HepG2 (cell line): ENCODE results near the gene ZNF443. TPM values are rescaled to one million over a fixed set of nuclear protein-coding genes. Genes with fewer than 3 reads are reported as not detected.

Experiments
- DR1 ChIP-seq: sonication (generic); formaldehyde crosslinking; IDR thresholded peaks from 2 replicates; pipeline ENCODE4 v1.8.0; 2021; ENCODE audit warnings: mild to moderate bottlenecking, missing genetic modification reagents, inconsistent platforms
- HNRNPH1 ChIP-seq: fragments of 200-400 bp; formaldehyde crosslinking; optimal IDR thresholded peaks from 2 replicates; pipeline ENCODE3; 2017; ENCODE audit warnings: mild to moderate bottlenecking, low read depth, low read length
- KLF9 ChIP-seq: IDR thresholded peaks from 2 replicates; pipeline ENCODE4 v1.6.1; 2016; ENCODE audit warnings: low read depth
- MAFF ChIP-seq: IDR thresholded peaks from 2 replicates; pipeline ENCODE4 v1.6.1; 2011; ENCODE audit warnings: low read depth, low read length, improper control_type of control experiment
- MAZ ChIP-seq, 2 experiments: sonication (generic) in 1 of 2; formaldehyde crosslinking in 1 of 2; IDR thresholded peaks; 2 replicates each; pipeline versions ENCODE4 v1.5.0 to v1.6.1; 2012 to 2020; ENCODE audit warnings: low read depth in 2 of 2, mild to moderate bottlenecking in 2 of 2, borderline replicate concordance in 1 of 2, improper control_type of control experiment in 1 of 2, low read length in 1 of 2, missing genetic modification reagents in 1 of 2, moderate library complexity in 1 of 2
- REL ChIP-seq: sonication (generic); formaldehyde crosslinking; conservative IDR thresholded peaks from 2 replicates; pipeline ENCODE4 v1.8.0; 2022; ENCODE audit warnings: mild to moderate bottlenecking, missing genetic modification reagents, moderate library complexity
- RXRB ChIP-seq: IDR thresholded peaks from 2 replicates; pipeline ENCODE4 v1.6.1; 2016; ENCODE audit warnings: borderline replicate concordance, missing genetic modification reagents, missing compliant biosample characterization
- SNRNP70 ChIP-seq: fragments of 200-400 bp; formaldehyde crosslinking; IDR thresholded peaks from 2 replicates; pipeline ENCODE4 v1.6.1; 2017; ENCODE audit warnings: mild to moderate bottlenecking, low read depth, low read length, moderate library complexity
- SRY ChIP-seq: sonication (generic); formaldehyde crosslinking; IDR thresholded peaks from 2 replicates; pipeline ENCODE4 v1.8.0; 2022; ENCODE audit warnings: mild to moderate bottlenecking, missing genetic modification reagents
- TCF7 ChIP-seq: sonication (generic); IDR thresholded peaks from 2 replicates; pipeline ENCODE4 v1.6.1; 2016; ENCODE audit warnings: antibody characterized with exemption, low read depth
- ZNF441 ChIP-seq: sonication (generic); formaldehyde crosslinking; IDR thresholded peaks from 2 replicates; pipeline ENCODE4 v1.7.0; 2021; ENCODE audit warnings: missing genetic modification reagents, borderline replicate concordance
- ZNF615 ChIP-seq: sonication (generic); formaldehyde crosslinking; IDR thresholded peaks from 2 replicates; pipeline ENCODE4 v1.5.0; 2020; ENCODE audit warnings: mild to moderate bottlenecking, missing genetic modification reagents, borderline replicate concordance
- polyA plus RNA-seq, 8 experiments: library from polyadenylated mRNA; depleted of rRNA in 3 of 8; stranded (reverse) in 7 of 8; unstranded in 1 of 8; fragments of >200 nt; fragmentation: Illumina TruSeq in 4 of 8; extraction: Trizol in 4 of 8; gene quantifications; 2 replicates each; pipeline versions ENCODE4 v1.2.1 to v1.2.3, GENCODE V29; 2011 to 2016; ENCODE audit warnings: low read depth in 4 of 8, missing spikeins in 1 of 8, mixed read lengths in 1 of 8; ENCODE audit not compliant: insufficient read depth in 1 of 8
- total RNA-seq, 5 experiments: library from RNA; depleted of rRNA; stranded (reverse); fragments of >200 nt; fragmentation: Illumina TruSeq; extraction: Trizol; gene quantifications; 2 replicates each; pipeline ENCODE4 v1.2.3, GENCODE V29; 2016; ENCODE audit warnings: low read depth in 1 of 5
- TF ChIP-seq, protein P1 (sequence below): sonication (generic); formaldehyde crosslinking; IDR thresholded peaks from 2 replicates; pipeline ENCODE4 v1.4.0; 2020; ENCODE audit warnings: missing genetic modification reagents
- TF ChIP-seq, protein P2 (sequence below), 2 experiments: sonication (generic) in 1 of 2; formaldehyde crosslinking in 1 of 2; IDR thresholded peaks; 2 replicates each; pipeline versions ENCODE4 v1.5.1 to v1.6.1; 2011 to 2020; ENCODE audit warnings: borderline replicate concordance in 1 of 2, low read depth in 1 of 2, low read length in 1 of 2, mild to moderate bottlenecking in 1 of 2, missing genetic modification reagents in 1 of 2, moderate library complexity in 1 of 2
- TF ChIP-seq, protein P3 (sequence below): sonication (generic); formaldehyde crosslinking; IDR thresholded peaks from 2 replicates; pipeline ENCODE4 v1.5.0; 2020; ENCODE audit warnings: mild to moderate bottlenecking, missing genetic modification reagents
- TF ChIP-seq, protein P4 (sequence below): sonication (generic); formaldehyde crosslinking; IDR thresholded peaks from 2 replicates; pipeline ENCODE4 v1.8.0; 2023; ENCODE audit warnings: mild to moderate bottlenecking, missing genetic modification reagents
- TF ChIP-seq, protein P5 (sequence below): sonication (generic); formaldehyde crosslinking; IDR thresholded peaks from 2 replicates; pipeline ENCODE4 v1.5.1; 2020; ENCODE audit warnings: missing genetic modification reagents, mild to moderate bottlenecking, borderline replicate concordance
- TF ChIP-seq, protein P6 (sequence below): sonication (generic); formaldehyde crosslinking; IDR thresholded peaks from 2 replicates; pipeline ENCODE4 v1.4.0; 2020; ENCODE audit warnings: missing genetic modification reagents, borderline replicate concordance

Gene ZNF443
- total and polyA plus RNA-seq, 2 of the 13 experiments (the other 11 are each of a cell fraction or from before 2014, with no cell fraction given): 3.6 to 19.0 TPM

DNA sequence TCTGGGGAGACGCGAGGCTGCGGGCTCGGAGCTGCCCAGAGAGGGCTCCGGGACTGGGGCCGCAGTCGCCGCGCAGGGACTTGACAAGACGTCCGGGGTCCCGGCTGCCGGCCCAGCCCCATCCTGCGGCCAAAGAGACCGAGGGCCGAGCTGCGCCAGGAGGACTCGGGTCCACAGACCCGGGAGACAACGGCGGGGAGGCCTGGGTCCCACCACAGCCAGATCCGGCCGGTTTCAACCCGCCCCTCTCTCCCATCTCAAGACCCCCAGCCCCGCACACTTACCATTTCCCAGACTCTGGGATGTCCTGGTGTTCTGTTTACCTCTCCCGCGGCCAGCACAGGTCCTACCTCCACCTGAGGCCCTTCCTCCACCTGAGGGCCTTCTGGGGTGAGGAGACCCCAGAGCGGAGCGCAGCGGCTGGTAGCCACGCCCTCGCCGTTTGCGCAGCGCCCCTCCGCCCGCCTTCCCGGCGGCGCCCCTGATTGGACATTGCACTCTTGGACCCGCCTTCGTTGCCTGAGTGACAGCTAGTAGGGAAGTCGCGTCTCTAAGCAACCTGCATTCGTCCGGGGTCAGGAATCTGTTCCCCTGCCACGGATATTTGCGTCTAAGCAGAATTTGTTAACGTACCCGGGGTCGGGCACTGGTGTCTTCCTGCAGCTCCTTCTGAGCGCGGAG is 43.7 kb upstream of the ZNF443 start, which contains the start of gene ZNF709 (continued):
- TF ChIP-seq, protein P1, sequence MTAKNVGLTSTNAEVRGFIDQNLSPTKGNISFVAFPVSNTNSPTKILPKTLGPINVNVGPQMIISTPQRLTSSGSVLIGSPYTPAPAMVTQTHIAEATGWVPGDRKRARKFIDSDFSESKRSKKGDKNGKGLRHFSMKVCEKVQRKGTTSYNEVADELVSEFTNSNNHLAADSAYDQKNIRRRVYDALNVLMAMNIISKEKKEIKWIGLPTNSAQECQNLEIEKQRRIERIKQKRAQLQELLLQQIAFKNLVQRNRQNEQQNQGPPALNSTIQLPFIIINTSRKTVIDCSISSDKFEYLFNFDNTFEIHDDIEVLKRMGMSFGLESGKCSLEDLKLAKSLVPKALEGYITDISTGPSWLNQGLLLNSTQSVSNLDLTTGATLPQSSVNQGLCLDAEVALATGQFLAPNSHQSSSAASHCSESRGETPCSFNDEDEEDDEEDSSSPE: peak; percentile 60; the same call in 1 of the 2 replicates
- TF ChIP-seq SRY (peak; percentile 70; the same call in 1 of the 2 replicates), TCF7 (no peak), HNRNPH1 (no peak), KLF9 (CRISPR knock-in tag) (no peak), DR1 (CRISPR knock-in tag) (peak; percentile 44; the same call in 1 of the 2 replicates), SNRNP70 (no peak), REL (CRISPR knock-in tag) (no peak), RXRB (CRISPR knock-in tag) (no peak), MAFF (no peak), MAZ (IDR thresholded peaks at IDR 0.05; ENCODE audit: borderline replicate concordance, low read depth, low read length) (peak; percentile 52; the same call in 1 of the 2 replicates), MAZ (CRISPR knock-in tag; IDR thresholded peaks at IDR 0.05; ENCODE audit: low read depth) (peak; percentile 59), ZNF615 (CRISPR knock-in tag) (no peak), ZNF441 (CRISPR knock-in tag) (no peak)
- TF ChIP-seq, protein P2, sequence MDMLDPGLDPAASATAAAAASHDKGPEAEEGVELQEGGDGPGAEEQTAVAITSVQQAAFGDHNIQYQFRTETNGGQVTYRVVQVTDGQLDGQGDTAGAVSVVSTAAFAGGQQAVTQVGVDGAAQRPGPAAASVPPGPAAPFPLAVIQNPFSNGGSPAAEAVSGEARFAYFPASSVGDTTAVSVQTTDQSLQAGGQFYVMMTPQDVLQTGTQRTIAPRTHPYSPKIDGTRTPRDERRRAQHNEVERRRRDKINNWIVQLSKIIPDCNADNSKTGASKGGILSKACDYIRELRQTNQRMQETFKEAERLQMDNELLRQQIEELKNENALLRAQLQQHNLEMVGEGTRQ (IDR thresholded peaks at IDR 0.05; ENCODE audit: low read depth, low read length): no peak
- TF ChIP-seq, protein P2 (CRISPR knock-in tag; IDR thresholded peaks at IDR 0.05; ENCODE audit: borderline replicate concordance): no peak
- TF ChIP-seq, protein P3, sequence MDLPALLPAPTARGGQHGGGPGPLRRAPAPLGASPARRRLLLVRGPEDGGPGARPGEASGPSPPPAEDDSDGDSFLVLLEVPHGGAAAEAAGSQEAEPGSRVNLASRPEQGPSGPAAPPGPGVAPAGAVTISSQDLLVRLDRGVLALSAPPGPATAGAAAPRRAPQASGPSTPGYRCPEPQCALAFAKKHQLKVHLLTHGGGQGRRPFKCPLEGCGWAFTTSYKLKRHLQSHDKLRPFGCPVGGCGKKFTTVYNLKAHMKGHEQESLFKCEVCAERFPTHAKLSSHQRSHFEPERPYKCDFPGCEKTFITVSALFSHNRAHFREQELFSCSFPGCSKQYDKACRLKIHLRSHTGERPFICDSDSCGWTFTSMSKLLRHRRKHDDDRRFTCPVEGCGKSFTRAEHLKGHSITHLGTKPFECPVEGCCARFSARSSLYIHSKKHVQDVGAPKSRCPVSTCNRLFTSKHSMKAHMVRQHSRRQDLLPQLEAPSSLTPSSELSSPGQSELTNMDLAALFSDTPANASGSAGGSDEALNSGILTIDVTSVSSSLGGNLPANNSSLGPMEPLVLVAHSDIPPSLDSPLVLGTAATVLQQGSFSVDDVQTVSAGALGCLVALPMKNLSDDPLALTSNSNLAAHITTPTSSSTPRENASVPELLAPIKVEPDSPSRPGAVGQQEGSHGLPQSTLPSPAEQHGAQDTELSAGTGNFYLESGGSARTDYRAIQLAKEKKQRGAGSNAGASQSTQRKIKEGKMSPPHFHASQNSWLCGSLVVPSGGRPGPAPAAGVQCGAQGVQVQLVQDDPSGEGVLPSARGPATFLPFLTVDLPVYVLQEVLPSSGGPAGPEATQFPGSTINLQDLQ (CRISPR knock-in tag): no peak
- TF ChIP-seq, protein P4, sequence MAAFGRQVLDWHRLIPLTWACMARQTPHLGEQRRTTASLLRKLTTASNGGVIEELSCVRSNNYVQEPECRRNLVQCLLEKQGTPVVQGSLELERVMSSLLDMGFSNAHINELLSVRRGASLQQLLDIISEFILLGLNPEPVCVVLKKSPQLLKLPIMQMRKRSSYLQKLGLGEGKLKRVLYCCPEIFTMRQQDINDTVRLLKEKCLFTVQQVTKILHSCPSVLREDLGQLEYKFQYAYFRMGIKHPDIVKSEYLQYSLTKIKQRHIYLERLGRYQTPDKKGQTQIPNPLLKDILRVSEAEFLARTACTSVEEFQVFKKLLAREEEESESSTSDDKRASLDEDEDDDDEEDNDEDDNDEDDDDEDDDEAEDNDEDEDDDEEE (CRISPR knock-in tag): no peak
- TF ChIP-seq, protein P5, sequence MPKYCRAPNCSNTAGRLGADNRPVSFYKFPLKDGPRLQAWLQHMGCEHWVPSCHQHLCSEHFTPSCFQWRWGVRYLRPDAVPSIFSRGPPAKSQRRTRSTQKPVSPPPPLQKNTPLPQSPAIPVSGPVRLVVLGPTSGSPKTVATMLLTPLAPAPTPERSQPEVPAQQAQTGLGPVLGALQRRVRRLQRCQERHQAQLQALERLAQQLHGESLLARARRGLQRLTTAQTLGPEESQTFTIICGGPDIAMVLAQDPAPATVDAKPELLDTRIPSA (CRISPR knock-in tag): peak; percentile 53; the same call in 1 of the 2 replicates
- TF ChIP-seq, protein P6, sequence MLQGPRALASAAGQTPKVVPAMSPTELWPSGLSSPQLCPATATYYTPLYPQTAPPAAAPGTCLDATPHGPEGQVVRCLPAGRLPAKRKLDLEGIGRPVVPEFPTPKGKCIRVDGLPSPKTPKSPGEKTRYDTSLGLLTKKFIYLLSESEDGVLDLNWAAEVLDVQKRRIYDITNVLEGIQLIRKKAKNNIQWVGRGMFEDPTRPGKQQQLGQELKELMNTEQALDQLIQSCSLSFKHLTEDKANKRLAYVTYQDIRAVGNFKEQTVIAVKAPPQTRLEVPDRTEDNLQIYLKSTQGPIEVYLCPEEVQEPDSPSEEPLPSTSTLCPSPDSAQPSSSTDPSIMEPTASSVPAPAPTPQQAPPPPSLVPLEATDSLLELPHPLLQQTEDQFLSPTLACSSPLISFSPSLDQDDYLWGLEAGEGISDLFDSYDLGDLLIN (CRISPR knock-in tag): no peak; the same call in 1 of the 2 replicates
